Measurements from ENCODE around the gene PCBD1. TPM values are rescaled to one million over a fixed set of nuclear protein-coding genes. Genes with fewer than 3 reads are reported as not detected.

Gene PCBD1
- total RNA-seq, 1 donor from 2014 or later, result 162 TPM

GRCh38 chr10:70912556-70912955, 24.2 kb upstream of the PCBD1 start:
- Mint-ChIP-seq H3K36me3 (ENCODE audit: insufficient read depth) (no peaks in the 10 kb centered on the region), H3K27me3 (peaks cover 24% of the 10 kb centered on the region)

DNA sequence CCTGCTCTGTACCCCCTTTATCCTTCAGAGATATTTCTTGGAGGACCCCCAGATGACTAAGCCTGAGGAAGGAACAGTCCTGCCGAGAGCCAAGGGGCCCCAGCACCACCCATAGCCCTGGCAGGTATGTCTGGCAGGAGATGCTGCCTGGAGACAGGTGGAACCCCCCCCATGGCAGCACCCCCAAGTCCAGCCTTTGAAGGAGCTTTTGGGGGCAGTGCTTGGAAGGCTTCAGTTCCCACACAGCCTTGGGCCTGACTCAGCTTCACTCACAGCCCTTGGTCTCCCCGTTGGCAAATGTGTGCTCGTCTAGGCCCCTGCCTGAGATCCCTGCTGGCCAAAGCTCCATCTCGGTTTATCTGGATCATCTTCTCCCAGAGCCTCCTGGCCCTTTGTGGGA, 23.0 kb upstream of the PCBD1 start:
- peaks cover 27% of the 10 kb centered on the region for H3K27me3 Mint-ChIP-seq
- TF ChIP-seq CTCF (IDR thresholded peaks at IDR 0.05; ENCODE audit: unreplicated experiment), result no peak
- no peaks in the 10 kb centered on the region for H3K36me3 Mint-ChIP-seq (ENCODE audit: insufficient read depth)
- no peak for DNase-seq (ENCODE audit: low spot score, unreplicated experiment)
- H3K4me1 Mint-ChIP-seq (ENCODE audit: low read depth), result no peaks in the 10 kb centered on the region
- no peaks in the 10 kb centered on the region for H3K9me3 Mint-ChIP-seq (ENCODE audit: low read depth)
- no peak overlapping the region for H3K27ac Mint-ChIP-seq
- H3K4me3 Mint-ChIP-seq (ENCODE audit: low read depth), result no peak overlapping the region

More at GRCh38 chr10:70912556-70912955, 24.2 kb upstream of the PCBD1 start:
- Mint-ChIP-seq H3K4me3 (ENCODE audit: low read depth) (no peak overlapping the region), H3K27ac (no peak overlapping the region), H3K4me1 (ENCODE audit: low read depth) (no peaks in the 10 kb centered on the region), H3K9me3 (ENCODE audit: low read depth) (no peaks in the 10 kb centered on the region)
- no peak for TF ChIP-seq CTCF (IDR thresholded peaks at IDR 0.05; ENCODE audit: unreplicated experiment)
- DNase-seq (ENCODE audit: low spot score, unreplicated experiment), result no peak

DNA sequence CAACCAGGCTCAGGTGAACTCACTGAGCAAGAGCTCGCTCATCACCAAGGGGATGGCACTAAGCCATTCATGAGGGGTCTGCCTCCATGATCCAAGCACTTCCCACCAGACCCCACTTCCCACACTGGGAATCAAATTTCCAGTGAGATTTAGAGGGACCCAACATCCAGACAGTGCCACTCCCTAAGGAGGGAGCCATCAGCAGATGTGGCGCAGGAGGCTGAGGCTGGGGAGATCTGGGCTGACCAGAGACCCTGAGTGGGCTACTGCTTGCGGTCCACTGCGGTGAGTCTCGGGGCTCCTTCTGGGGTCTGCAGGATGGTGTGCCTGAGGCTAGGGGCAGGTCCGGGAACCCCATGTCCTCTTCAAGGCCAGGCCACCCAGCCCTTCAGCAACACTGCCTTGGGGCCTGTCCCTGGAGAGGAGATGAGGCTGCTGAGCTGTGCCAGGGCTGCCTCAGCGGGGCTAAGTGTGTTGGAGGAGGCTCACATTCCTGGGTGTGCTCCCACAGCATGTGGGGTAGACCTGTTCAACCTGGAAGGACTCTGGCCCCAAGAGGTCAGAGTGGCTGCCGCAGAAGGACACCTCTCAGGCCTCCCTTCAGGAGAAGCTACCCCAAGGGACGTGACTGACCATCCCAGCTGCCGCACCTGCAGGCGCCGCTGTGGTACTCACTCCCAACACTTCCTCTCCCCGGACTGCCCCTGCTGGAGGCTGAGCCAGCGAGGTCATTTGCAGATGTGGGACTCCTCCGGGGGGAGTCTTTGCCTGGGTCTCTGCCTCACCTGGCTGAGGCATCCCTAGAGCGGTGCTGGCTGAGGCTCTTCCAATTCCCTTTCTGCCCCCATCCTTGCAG, 22.3 kb upstream of the PCBD1 start:
- Mint-ChIP-seq H3K36me3 (ENCODE audit: insufficient read depth) (no peaks in the 10 kb centered on the region), H3K9me3 (ENCODE audit: low read depth) (no peaks in the 10 kb centered on the region), H3K4me3 (ENCODE audit: low read depth) (no peak overlapping the region), H3K27ac (no peak overlapping the region), H3K27me3 (peaks cover 28% of the 10 kb centered on the region), H3K4me1 (ENCODE audit: low read depth) (no peaks in the 10 kb centered on the region)
- no peak for DNase-seq (ENCODE audit: low spot score, unreplicated experiment)
- TF ChIP-seq CTCF (IDR thresholded peaks at IDR 0.05; ENCODE audit: unreplicated experiment), result no peak

DNA sequence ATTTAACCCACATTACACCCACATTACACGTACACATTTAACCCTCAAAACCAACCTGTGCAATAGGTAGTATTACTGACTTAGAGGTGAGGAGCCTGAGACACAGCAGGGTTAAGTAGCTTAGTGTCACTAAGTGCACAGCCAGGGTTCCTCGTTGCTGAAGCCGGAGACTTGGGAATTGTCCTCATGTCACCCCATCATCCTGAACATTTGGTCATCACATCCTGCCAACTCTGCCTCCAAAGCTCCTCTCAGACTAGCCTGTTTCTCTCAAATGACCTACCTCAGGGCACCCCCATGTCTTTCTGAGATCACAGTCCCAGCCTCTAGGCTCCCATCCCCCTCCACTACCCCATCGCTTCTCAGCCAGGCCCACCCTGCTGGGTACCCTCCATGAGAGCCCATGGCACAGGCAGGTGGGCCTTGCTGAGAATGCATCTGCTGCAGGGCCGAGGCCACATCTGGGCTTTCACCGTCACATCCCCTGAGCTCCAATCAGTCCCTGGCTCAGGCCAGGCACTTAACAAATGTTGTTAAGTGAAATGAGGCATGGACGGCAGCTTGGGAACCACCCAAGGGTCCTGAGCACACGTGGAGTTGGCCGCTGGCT, 21.1 kb upstream of the PCBD1 start:
- Mint-ChIP-seq H3K4me3 (ENCODE audit: low read depth) (no peak overlapping the region), H3K27ac (no peak overlapping the region), H3K27me3 (peaks cover 33% of the 10 kb centered on the region), H3K4me1 (ENCODE audit: low read depth) (no peaks in the 10 kb centered on the region), H3K9me3 (ENCODE audit: low read depth) (no peaks in the 10 kb centered on the region), H3K36me3 (ENCODE audit: insufficient read depth) (no peaks in the 10 kb centered on the region)
- no peak for TF ChIP-seq CTCF (IDR thresholded peaks at IDR 0.05; ENCODE audit: unreplicated experiment)
- DNase-seq (ENCODE audit: low spot score, unreplicated experiment), result no peak

GRCh38 chr10:70908406-70909296, 20.3 kb upstream of the PCBD1 start:
- Mint-ChIP-seq H3K4me1 (ENCODE audit: low read depth) (no peaks in the 10 kb centered on the region), H3K4me3 (ENCODE audit: low read depth) (no peak overlapping the region), H3K27ac (no peak overlapping the region), H3K36me3 (ENCODE audit: insufficient read depth) (no peaks in the 10 kb centered on the region), H3K9me3 (ENCODE audit: low read depth) (no peaks in the 10 kb centered on the region), H3K27me3 (peaks cover 28% of the 10 kb centered on the region)
- DNase-seq (ENCODE audit: low spot score, unreplicated experiment), result no peak
- TF ChIP-seq CTCF (IDR thresholded peaks at IDR 0.05; ENCODE audit: unreplicated experiment), result no peak
